ENCODE measurements around the gene EPHA7. TPM values are rescaled to one million over a fixed set of nuclear protein-coding genes. Genes with fewer than 3 reads are reported as not detected.

The EPHA7 gene
- total RNA-seq, 1 donor from 2014 or later, result 28.9 TPM

- H3K9me3 Mint-ChIP-seq (ENCODE audit: low read depth), result no peaks in the 10 kb centered on the region
- DNase-seq (ENCODE audit: low spot score, unreplicated experiment), result no peak
- H3K4me3 Mint-ChIP-seq (ENCODE audit: low read depth), result no peak overlapping the region
- H3K27me3 Mint-ChIP-seq, result no peaks in the 10 kb centered on the region
- H3K27ac Mint-ChIP-seq, result peak overlapping the region; percentile 45
- TF ChIP-seq CTCF (IDR thresholded peaks at IDR 0.05; ENCODE audit: unreplicated experiment), result no peak
- H3K36me3 Mint-ChIP-seq (ENCODE audit: insufficient read depth), result no peaks in the 10 kb centered on the region
- H3K4me1 Mint-ChIP-seq (ENCODE audit: low read depth), result peaks cover 25% of the 10 kb centered on the region
These were observed 75.0 kb downstream of the EPHA7 start for GRCh38 chr6:93344333-93344835.

- no peaks in the 10 kb centered on the region for H3K9me3 Mint-ChIP-seq (ENCODE audit: low read depth)
- H3K4me3 Mint-ChIP-seq (ENCODE audit: low read depth), result no peak overlapping the region
- peaks cover 25% of the 10 kb centered on the region for H3K4me1 Mint-ChIP-seq (ENCODE audit: low read depth)
- no peaks in the 10 kb centered on the region for H3K36me3 Mint-ChIP-seq (ENCODE audit: insufficient read depth)
- H3K27ac Mint-ChIP-seq, result no peak overlapping the region
- no peak for TF ChIP-seq CTCF (IDR thresholded peaks at IDR 0.05; ENCODE audit: unreplicated experiment)
- DNase-seq (ENCODE audit: low spot score, unreplicated experiment), result no peak
- H3K27me3 Mint-ChIP-seq, result no peaks in the 10 kb centered on the region
These were observed 75.9 kb downstream of the EPHA7 start for GRCh38 chr6:93343476-93343875.

- peaks cover 25% of the 10 kb centered on the region for H3K4me1 Mint-ChIP-seq (ENCODE audit: low read depth)
- H3K27me3 Mint-ChIP-seq, result no peaks in the 10 kb centered on the region
- no peaks in the 10 kb centered on the region for H3K36me3 Mint-ChIP-seq (ENCODE audit: insufficient read depth)
- DNase-seq (ENCODE audit: low spot score, unreplicated experiment), result no peak
- H3K27ac Mint-ChIP-seq, result no peak overlapping the region
- no peak overlapping the region for H3K4me3 Mint-ChIP-seq (ENCODE audit: low read depth)
- TF ChIP-seq CTCF (IDR thresholded peaks at IDR 0.05; ENCODE audit: unreplicated experiment), result no peak
- no peaks in the 10 kb centered on the region for H3K9me3 Mint-ChIP-seq (ENCODE audit: low read depth)
These were observed 77.3 kb downstream of the EPHA7 start for GRCh38 chr6:93341900-93342613.

- peaks cover 12% of the 10 kb centered on the region for H3K9me3 Mint-ChIP-seq (ENCODE audit: low read depth)
- no peak for DNase-seq (ENCODE audit: low spot score, unreplicated experiment)
- H3K4me3 Mint-ChIP-seq (ENCODE audit: low read depth), result no peak overlapping the region
- peaks cover 9% of the 10 kb centered on the region for H3K4me1 Mint-ChIP-seq (ENCODE audit: low read depth)
- H3K27ac Mint-ChIP-seq, result peak overlapping the region; percentile 60
- no peak for TF ChIP-seq CTCF (IDR thresholded peaks at IDR 0.05; ENCODE audit: unreplicated experiment)
- peaks cover 13% of the 10 kb centered on the region for H3K36me3 Mint-ChIP-seq (ENCODE audit: insufficient read depth)
- H3K27me3 Mint-ChIP-seq, result no peaks in the 10 kb centered on the region
These were observed 81.5 kb downstream of the EPHA7 start for GRCh38 chr6:93337772-93338394.

- TF ChIP-seq CTCF (IDR thresholded peaks at IDR 0.05; ENCODE audit: unreplicated experiment), result no peak
- Mint-ChIP-seq H3K27me3 (no peaks in the 10 kb centered on the region), H3K27ac (no peak overlapping the region), H3K36me3 (ENCODE audit: insufficient read depth) (peaks cover 14% of the 10 kb centered on the region), H3K4me1 (ENCODE audit: low read depth) (peaks cover 6% of the 10 kb centered on the region), H3K9me3 (ENCODE audit: low read depth) (peaks cover 13% of the 10 kb centered on the region), H3K4me3 (ENCODE audit: low read depth) (no peak overlapping the region)
- no peak for DNase-seq (ENCODE audit: low spot score, unreplicated experiment)
These were observed 82.3 kb downstream of the EPHA7 start for GRCh38 chr6:93337014-93337413.
